H1 (cell line): Measurements from ENCODE around the gene TMEM138. TPM values are rescaled to one million over a fixed set of nuclear protein-coding genes. Genes with fewer than 3 reads are reported as not detected.

Experiments used
- CTCF ChIA-PET: fragments of 300-600 bp; sonication (Branson Sonifier 250); formaldehyde crosslinking; loops from one replicate; lab custom pipeline; 2021; ENCODE audit not compliant: partially characterized antibody; lab: Charles Lee
- POLR2A ChIA-PET: fragments of 300-600 bp; sonication (Branson Sonifier 250); formaldehyde crosslinking; loops from one replicate; lab custom pipeline; 2021; ENCODE audit warnings: inconsistent platforms; ENCODE audit not compliant: partially characterized antibody; lab: Charles Lee
- DNase-seq, 2 experiments: peaks; one replicate each; pipeline versions ENCODE4 v3.0.0 to v3.0.0-alpha.2; 2010 to 2022; ENCODE audit warnings: low spot score in 2 of 2, low read depth in 1 of 2, mixed read lengths in 1 of 2
- FAIRE-seq: peaks from 2 replicates; lab custom pipeline; 2011; peaks lifted over from hg19 to GRCh38; lab: Jason Lieb, UNC
- H2AFZ ChIP-seq: 2 replicates; pipeline ENCODE4 v1.8.1; 2012; ENCODE audit warnings: low read length, inconsistent platforms
- H2AK5ac ChIP-seq: 2 replicates; pipeline ENCODE4 v1.6.1; 2013; ENCODE audit warnings: low read depth, low read length
- H2BK120ac ChIP-seq: replicated peaks from 2 replicates; pipeline ENCODE3; 2013; ENCODE audit warnings: low read depth, low read length, inconsistent platforms
- H2BK12ac ChIP-seq: 2 replicates; pipeline ENCODE4 v1.6.1; 2013; ENCODE audit warnings: low read depth, low read length
- H2BK15ac ChIP-seq: 2 replicates; pipeline ENCODE4 v1.6.1; 2013; ENCODE audit warnings: low read length
- H2BK20ac ChIP-seq: 2 replicates; pipeline ENCODE4 v1.6.1; 2013; ENCODE audit warnings: low read length
- H2BK5ac ChIP-seq: 2 replicates; pipeline ENCODE4 v1.6.1; 2013; ENCODE audit warnings: low read depth, low read length
- H3K14ac ChIP-seq: 2 replicates; pipeline ENCODE4 v1.6.1; 2013; ENCODE audit warnings: inconsistent platforms; ENCODE audit not compliant: insufficient read length
- H3K18ac ChIP-seq: 2 replicates; pipeline ENCODE4 v1.6.1; 2013; ENCODE audit warnings: low read length; ENCODE audit errors: extremely low read depth
- H3K23ac ChIP-seq: 2 replicates; pipeline ENCODE4 v1.6.1; 2013; ENCODE audit warnings: inconsistent platforms; ENCODE audit not compliant: insufficient read length
- H3K23me2 ChIP-seq: 2 replicates; pipeline ENCODE4 v1.6.1; 2013; ENCODE audit warnings: low read depth, low read length
- H3K27ac ChIP-seq: 2 replicates; pipeline ENCODE4 v1.6.1; 2011; ENCODE audit warnings: low read depth, low read length, inconsistent platforms
- H3K27me3 ChIP-seq, 4 experiments: replicated peaks in 1 of 4; 1 replicate in 1 of 4; 2 replicates in 3 of 4; pipeline versions ENCODE4 v1.6.1 to v1.8.1; 2011 to 2013; ENCODE audit warnings: low read length in 3 of 4, mild to moderate bottlenecking in 3 of 4, inconsistent platforms in 2 of 4, mixed read lengths in 2 of 4, moderate library complexity in 1 of 4; ENCODE audit not compliant: control insufficient read depth in 3 of 4, insufficient read depth in 3 of 4; ENCODE audit errors: extremely low read depth in 1 of 4
- H3K36me3 ChIP-seq, 4 experiments: 2 replicates each; pipeline versions ENCODE4 v1.6.1 to v1.8.1; 2011 to 2013; ENCODE audit warnings: mild to moderate bottlenecking in 4 of 4, low read length in 3 of 4, moderate library complexity in 2 of 4, control low read depth in 1 of 4, inconsistent platforms in 1 of 4; ENCODE audit not compliant: insufficient read depth in 4 of 4, control insufficient read depth in 2 of 4
- H3K4ac ChIP-seq: replicated peaks from 2 replicates; pipeline ENCODE3; 2013; ENCODE audit warnings: low read length, low read depth, mixed read lengths, inconsistent platforms; ENCODE audit not compliant: insufficient read length
- H3K4me1 ChIP-seq, 4 experiments: replicated peaks in 1 of 4; 1 replicate in 1 of 4; 2 replicates in 3 of 4; pipeline versions ENCODE4 v1.6.1 to v1.8.1; 2011 to 2013; ENCODE audit warnings: low read length in 3 of 4, inconsistent platforms in 2 of 4, mixed read lengths in 1 of 4; ENCODE audit not compliant: insufficient read depth in 4 of 4, control insufficient read depth in 3 of 4
- H3K4me2 ChIP-seq, 2 experiments: 2 replicates each; pipeline versions ENCODE4 v1.6.1 to v1.8.1; 2011 to 2013; ENCODE audit warnings: low read depth in 2 of 2, low read length in 2 of 2, control low read depth in 1 of 2, inconsistent platforms in 1 of 2, mild to moderate bottlenecking in 1 of 2; ENCODE audit not compliant: insufficient read depth in 1 of 2
- H3K4me3 ChIP-seq, 4 experiments: fragments of 200-600, 300-600 bp in 1 of 4; sonication (generic), shearing (Covaris generic), sonication (Bioruptor Twin) in 1 of 4; 2 replicates each; pipeline versions ENCODE4 v1.5.1 to v1.8.1; 2011 to 2016; ENCODE audit warnings: low read length in 4 of 4, low read depth in 3 of 4, control low read depth in 2 of 4, inconsistent platforms in 2 of 4, mild to moderate bottlenecking in 2 of 4, mixed read lengths in 1 of 4, moderate library complexity in 1 of 4; ENCODE audit not compliant: insufficient read depth in 2 of 4; ENCODE audit errors: extremely low read depth in 1 of 4
- H3K56ac ChIP-seq: replicated peaks from 2 replicates; pipeline ENCODE3; 2013; ENCODE audit warnings: low read depth, mild to moderate bottlenecking, mixed read lengths, low read length, inconsistent platforms; ENCODE audit not compliant: insufficient read length
- H3K79me1 ChIP-seq: 2 replicates; pipeline ENCODE4 v1.6.1; 2013; ENCODE audit warnings: low read depth, low read length, control low read depth
- H3K79me2 ChIP-seq, 2 experiments: 2 replicates each; pipeline versions ENCODE4 v1.6.1 to v1.8.1; 2012 to 2013; ENCODE audit warnings: low read length in 2 of 2, mild to moderate bottlenecking in 2 of 2, inconsistent platforms in 1 of 2; ENCODE audit not compliant: insufficient read depth in 2 of 2, control insufficient read depth in 1 of 2
- H3K9ac ChIP-seq, 4 experiments: replicated peaks in 1 of 4; 1 replicate in 1 of 4; 2 replicates in 3 of 4; pipeline versions ENCODE4 v1.6.1 to v1.8.1; 2011 to 2013; ENCODE audit warnings: low read depth in 3 of 4, low read length in 3 of 4, control low read depth in 2 of 4, mild to moderate bottlenecking in 2 of 4, moderate library complexity in 2 of 4, inconsistent platforms in 1 of 4; ENCODE audit errors: extremely low read depth in 1 of 4
- H3K9me3 ChIP-seq, 2 experiments: 2 replicates each; pipeline versions ENCODE4 v1.6.1 to v1.8.1; 2012 to 2013; ENCODE audit warnings: mild to moderate bottlenecking in 2 of 2, moderate library complexity in 2 of 2, control low read depth in 1 of 2, inconsistent platforms in 1 of 2, low read depth in 1 of 2, low read length in 1 of 2, mixed read lengths in 1 of 2; ENCODE audit not compliant: insufficient read depth in 2 of 2
- H4K20me1 ChIP-seq, 2 experiments: replicated peaks in 1 of 2; 2 replicates each; pipeline versions ENCODE3 to v1.8.1; 2011 to 2013; ENCODE audit warnings: inconsistent platforms in 2 of 2, low read length in 2 of 2, mild to moderate bottlenecking in 1 of 2; ENCODE audit not compliant: insufficient read depth in 2 of 2, control insufficient read depth in 1 of 2
- H4K5ac ChIP-seq: 2 replicates; pipeline ENCODE4 v1.6.1; 2013; ENCODE audit warnings: low read length, low read depth, mixed read lengths, inconsistent platforms; ENCODE audit not compliant: insufficient read length
- H4K8ac ChIP-seq: 2 replicates; pipeline ENCODE4 v1.8.0; 2013; ENCODE audit warnings: mild to moderate bottlenecking, moderate library complexity, low read length, inconsistent platforms; ENCODE audit not compliant: insufficient read depth; ENCODE audit errors: extremely low read depth
- H4K91ac ChIP-seq: replicated peaks from 2 replicates; pipeline ENCODE3; 2013; ENCODE audit warnings: low read length, mixed read lengths, inconsistent platforms; ENCODE audit not compliant: insufficient read length
- BRCA1 ChIP-seq: IDR thresholded peaks from 2 replicates; pipeline ENCODE4 v1.6.1; 2012; ENCODE audit warnings: low read depth, low read length, improper control_type of control experiment
- CHD1 ChIP-seq: IDR thresholded peaks from 2 replicates; pipeline ENCODE4 v1.6.1; 2012; ENCODE audit warnings: low read depth, low read length, improper control_type of control experiment
- WGBS, 2 experiments: shearing (Covaris generic) in 1 of 2; methylation state at CpG; one replicate each; pipeline versions ENCODE4 v1.1.6 to v1.1.7; 2013 to 2015; ENCODE audit warnings: low lambda C conversion rate in 2 of 2, mixed read lengths in 2 of 2, inconsistent platforms in 1 of 2, low coverage in 1 of 2, missing lambda C conversion rate in 1 of 2; ENCODE audit not compliant: insufficient replicate concordance in 2 of 2, insufficient coverage in 1 of 2, insufficient read length in 1 of 2; ENCODE audit errors: extremely low coverage in 1 of 2, missing lambda C conversion rate in 1 of 2; 5-methylcytosine and 5-hydroxymethylcytosine counted together
- polyA plus RNA-seq, 7 experiments: library from polyadenylated mRNA; depleted of rRNA in 3 of 7; stranded (reverse) in 5 of 7; unstranded in 2 of 7; fragments of >200 nt in 5 of 7; fragments of 200-250 nt in 2 of 7; gene quantifications; 1 replicate in 5 of 7; 2 replicates in 1 of 7; 4 replicates in 1 of 7; pipeline versions ENCODE4 v1.2.1 to v1.2.3, GENCODE V29; 2011 to 2013; ENCODE audit warnings: missing spikeins in 2 of 7, mixed read lengths in 2 of 7
- total RNA-seq: library from RNA; stranded (reverse); fragmentation: NEBNext Ultra II Directional; extraction: Animal tissue kit (Norgen Biotek cat#: 25700); gene quantifications from 2 replicates; pipeline ENCODE4 v1.2.1, GENCODE V29; 2021
- TF ChIP-seq, protein P1 (sequence below): IDR thresholded peaks from 2 replicates; pipeline ENCODE4 v1.6.1; 2012; ENCODE audit warnings: inconsistent platforms

TMEM138 gene
- total and polyA plus RNA-seq, 2 of the 8 experiments (the other 6 are each of a cell fraction or from before 2014, with no cell fraction given): 32.9 to 59.0 TPM

DNA sequence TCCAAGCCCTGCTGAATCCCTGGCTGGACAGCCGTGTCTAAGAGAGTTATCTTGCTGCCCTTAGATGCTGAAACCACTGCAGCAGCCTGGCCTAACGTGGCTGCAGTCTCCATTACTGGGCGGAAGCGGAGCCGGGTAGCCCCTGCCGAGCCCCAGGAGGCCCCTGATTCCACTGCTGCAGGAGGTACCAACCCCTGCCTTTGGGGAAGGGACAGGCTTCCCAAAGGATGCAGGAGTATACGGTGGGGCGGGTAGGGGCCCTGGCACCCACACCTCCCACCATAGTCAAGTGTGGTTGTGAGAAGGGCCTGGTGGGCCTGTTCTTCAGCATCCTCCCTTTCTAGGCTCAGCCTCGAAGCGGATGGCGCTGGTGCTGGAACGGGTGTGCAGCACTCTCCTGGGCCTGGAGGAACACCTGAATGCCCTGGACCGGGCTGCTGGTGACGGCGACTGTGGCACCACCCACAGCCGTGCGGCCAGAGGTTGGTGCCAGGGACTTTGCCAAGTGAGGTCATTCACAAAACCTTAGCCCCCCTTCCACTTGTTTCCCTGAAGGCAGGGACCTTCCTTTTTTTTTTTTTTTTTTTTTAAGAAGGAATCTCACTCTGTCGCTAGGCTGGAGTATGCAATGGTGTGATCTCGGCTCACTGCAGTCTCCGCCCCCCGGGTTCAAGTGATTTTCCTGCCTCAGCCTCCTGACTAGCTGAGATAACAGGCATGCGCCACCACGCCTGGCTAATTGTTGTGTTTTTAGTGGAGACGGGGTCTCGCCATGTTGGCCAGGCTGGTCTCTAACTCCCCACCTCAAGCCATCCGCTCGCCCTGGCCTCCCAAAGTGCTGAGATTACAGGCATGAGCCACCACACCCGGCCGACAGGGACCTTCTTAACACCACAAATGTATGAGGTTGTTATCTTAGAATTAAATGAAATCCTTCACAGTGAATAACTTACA lies 18.1 kb upstream of the TMEM138 start:
- WGBS, 2 experiments: 92% methylated on average over 28 of the region's 29 CpGs; no CpG with 5 or more reads in 1 of the 2 experiments
- TF ChIP-seq BRCA1: no peak
- TF ChIP-seq CHD1: no peak
- TF ChIP-seq, protein P1, sequence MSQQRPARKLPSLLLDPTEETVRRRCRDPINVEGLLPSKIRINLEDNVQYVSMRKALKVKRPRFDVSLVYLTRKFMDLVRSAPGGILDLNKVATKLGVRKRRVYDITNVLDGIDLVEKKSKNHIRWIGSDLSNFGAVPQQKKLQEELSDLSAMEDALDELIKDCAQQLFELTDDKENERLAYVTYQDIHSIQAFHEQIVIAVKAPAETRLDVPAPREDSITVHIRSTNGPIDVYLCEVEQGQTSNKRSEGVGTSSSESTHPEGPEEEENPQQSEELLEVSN: no peak
- H3K27ac ChIP-seq: no peak overlapping the region

More for the DNA sequence above, 18.1 kb upstream of the TMEM138 start:
- CTCF ChIA-PET: interaction anchor here (6.8 to 7.1 kb wide), 2 partner anchors 8 to 41 kb away, joined by 55 to 80 read pairs; no protein-coding TSS in a partner anchor
- Histone ChIP-seq H3K79me1 (no peaks in the 10 kb centered on the region), H3K9ac (no peak overlapping the region), H4K8ac (no peak overlapping the region), H3K27me3 (no peaks in the 10 kb centered on the region), H2BK20ac (no peak overlapping the region), H4K20me1 (peaks cover 0 to 3% of the 10 kb centered on the region in 2 experiments), H3K9me3 (no peaks in the 10 kb centered on the region), H4K5ac (no peak overlapping the region), H3K36me3 (peaks cover 2 to 17% (median 4%) of the 10 kb centered on the region in 4 experiments; a peak in 4 of 8 replicates), H3K14ac (no peak overlapping the region), H2AK5ac (no peak overlapping the region), H2BK120ac (no peak overlapping the region), H3K4me3 (no peak overlapping the region), H3K56ac (no peak overlapping the region), H2BK15ac (no peak overlapping the region), H3K4me2 (no peak overlapping the region), H2BK5ac (no peak overlapping the region), H3K18ac (no peak overlapping the region), H3K23ac (no peak overlapping the region), H3K23me2 (no peaks in the 10 kb centered on the region), H3K79me2 (no peaks in the 10 kb centered on the region), H2AFZ (no peak overlapping the region), H2BK12ac (no peak overlapping the region), H3K4me1 (no peaks in the 10 kb centered on the region), H3K4ac (no peak overlapping the region), H4K91ac (no peak overlapping the region)
- POLR2A ChIA-PET: interaction anchor here (0.6 to 39.7 kb wide), 4 partner anchors 7 to 1447 kb away, joined by 4 to 1106 read pairs (median 32); partner anchors contain the start of genes CYB561A3, DDB1, TKFC and TMEM138
- DNase-seq (no peak), FAIRE-seq (no peak)
